OCI-LY7 (cell line): ENCODE data around the gene OCRL. TPM values are rescaled to one million over a fixed set of nuclear protein-coding genes. Genes with fewer than 3 reads are reported as not detected.

Source experiments
- BruUV-seq: library from RNA; stranded (reverse); fragments of 400-500 nt; replicated peaks from 2 replicates; lab custom pipeline; 2021; lab: Mats Ljungman, UMichigan
- CTCF ChIA-PET: fragments of 300-600 bp; sonication (Branson Sonifier 250); formaldehyde crosslinking; loops from one replicate; lab custom pipeline; 2022; ENCODE audit warnings: antibody characterized with exemption; ENCODE audit not compliant: unreplicated experiment; lab: Charles Lee
- POLR2A ChIA-PET: fragments of 300-600 bp; sonication (Branson Sonifier 250); formaldehyde crosslinking; loops from one replicate; lab custom pipeline; 2022; ENCODE audit warnings: antibody characterized with exemption; lab: Charles Lee
- DNase-seq: peaks from one replicate; pipeline ENCODE4 v3.0.0-alpha.2; 2015; ENCODE audit warnings: low spot score
- H2AFZ ChIP-seq: fragments of 200-600 bp; sonication (generic), shearing (Covaris generic); 2 replicates; pipeline ENCODE4 v1.6.1; 2014; ENCODE audit warnings: mild to moderate bottlenecking, antibody characterized with exemption, low read length, moderate library complexity
- H3K27ac ChIP-seq: fragments of 200-600 bp; sonication (generic); 2 replicates; pipeline ENCODE4 v1.5.1; 2014; ENCODE audit warnings: mixed run types, low read depth, mild to moderate bottlenecking, moderate library complexity, low read length, inconsistent platforms; ENCODE audit not compliant: poor library complexity, severe bottlenecking
- H3K36me3 ChIP-seq: fragments of 200-600 bp; sonication (generic); 2 replicates; pipeline ENCODE4 v1.6.1; 2014; ENCODE audit warnings: mild to moderate bottlenecking, antibody characterized with exemption, low read length, moderate library complexity, mixed read lengths; ENCODE audit not compliant: insufficient read depth
- H3K4me1 ChIP-seq: fragments of 200-600 bp; sonication (generic); 2 replicates; pipeline ENCODE4 v1.5.1; 2014; ENCODE audit warnings: mild to moderate bottlenecking, low read length; ENCODE audit not compliant: insufficient read depth, poor library complexity, severe bottlenecking
- H3K4me2 ChIP-seq: fragments of 200-600 bp; sonication (generic); 2 replicates; pipeline ENCODE4 v1.6.1; 2014; ENCODE audit warnings: mild to moderate bottlenecking, low read length
- H3K4me3 ChIP-seq: fragments of 200-600 bp; sonication (generic); 2 replicates; pipeline ENCODE4 v1.5.1; 2014; ENCODE audit warnings: mild to moderate bottlenecking, low read depth, low read length; ENCODE audit not compliant: poor library complexity, severe bottlenecking
- H3K79me2 ChIP-seq: fragments of 200-600 bp; sonication (generic); 2 replicates; pipeline ENCODE4 v1.6.1; 2016; ENCODE audit warnings: low read depth, mild to moderate bottlenecking, low read length, moderate library complexity, mixed read lengths; ENCODE audit not compliant: insufficient read depth
- H3K9me2 ChIP-seq: fragments of 200-600 bp; sonication (generic); 2 replicates; pipeline ENCODE4 v1.6.1; 2016; ENCODE audit warnings: mild to moderate bottlenecking, low read length, mixed read lengths; ENCODE audit not compliant: insufficient read depth
- H3K9me3 ChIP-seq: fragments of 200-600 bp; sonication (generic); 2 replicates; pipeline ENCODE4 v1.6.1; 2014; ENCODE audit warnings: mild to moderate bottlenecking, mixed run types, low read length, mixed read lengths
- H4K20me1 ChIP-seq: fragments of 200-600 bp; sonication (generic); 2 replicates; pipeline ENCODE4 v1.6.1; 2014; ENCODE audit warnings: mild to moderate bottlenecking, antibody characterized with exemption, low read length, moderate library complexity, mixed read lengths; ENCODE audit not compliant: insufficient read depth
- EZH2phosphoT487 ChIP-seq: fragments of 200-600 bp; sonication (generic); IDR thresholded peaks from 2 replicates; pipeline ENCODE4 v1.6.1; 2018; ENCODE audit warnings: low read depth, borderline replicate concordance, mild to moderate bottlenecking, mixed run types, antibody characterized with exemption, low read length, moderate library complexity, mixed read lengths
- intact Hi-C: fragments of 100-400 bp; cut with micrococcal nuclease; formaldehyde crosslinking; loops from one replicate; pipeline ENCODE4 v1.10.0; 2022; ENCODE audit not compliant: unreplicated experiment
- total RNA-seq, 2 experiments: library from RNA; depleted of rRNA in 1 of 2; stranded (reverse); fragments of >200 nt in 1 of 2; shearing (Covaris generic) in 1 of 2; gene quantifications; 2 replicates each; pipeline ENCODE4 v1.2.3, GENCODE V29; 2014 to 2022
- TF ChIP-seq, protein P1 (sequence below): fragments of 200-600 bp; sonication (generic); conservative IDR thresholded peaks from 2 replicates; pipeline ENCODE4 v1.5.1; 2014; ENCODE audit warnings: mild to moderate bottlenecking, antibody characterized with exemption, low read length, moderate library complexity, mixed read lengths

The OCRL gene
- total RNA-seq, 2 experiments from 2014 or later, result 3.1 to 6.7 TPM

DNA sequence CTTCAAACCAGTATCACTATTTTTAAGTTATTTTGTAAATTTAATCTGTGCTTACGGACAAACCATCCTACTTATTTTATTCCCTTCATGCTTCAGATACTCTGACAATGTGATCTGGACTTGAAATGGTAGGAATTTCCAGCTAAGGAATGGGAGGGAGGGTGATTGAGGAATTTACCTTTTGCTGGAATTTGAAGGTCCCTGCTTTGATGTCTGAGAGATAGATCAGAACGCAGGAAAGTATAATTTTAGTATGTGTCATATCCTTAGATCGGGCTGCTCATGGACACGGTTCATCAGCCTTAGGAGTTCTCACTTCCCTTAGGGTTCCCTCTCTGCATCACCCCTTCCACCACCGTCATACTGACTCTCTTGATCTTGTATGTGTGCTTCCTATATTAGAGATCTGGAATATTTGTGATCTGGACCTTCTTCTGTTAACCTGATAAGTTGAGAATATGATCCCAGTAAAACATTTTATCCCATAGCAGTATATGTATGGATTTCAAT is 16.8 kb downstream of the OCRL start:
- Histone ChIP-seq H3K9me3 (no peaks in the 10 kb centered on the region), H2AFZ (no peak overlapping the region), H3K79me2 (no peaks in the 10 kb centered on the region), H3K36me3 (peaks cover 50% of the 10 kb centered on the region), H4K20me1 (no peaks in the 10 kb centered on the region), H3K4me2 (no peak overlapping the region), H3K9me2 (no peaks in the 10 kb centered on the region), H3K27ac (no peak overlapping the region), H3K4me3 (no peak overlapping the region), H3K4me1 (peaks cover 24% of the 10 kb centered on the region)
- peak; percentile 0 for DNase-seq
- CTCF ChIA-PET, result no interaction called here
- no TSS peak for BruUV-seq
- intact Hi-C loops, result no loop called here
- no peak for TF ChIP-seq EZH2phosphoT487
- TF ChIP-seq, protein P1, sequence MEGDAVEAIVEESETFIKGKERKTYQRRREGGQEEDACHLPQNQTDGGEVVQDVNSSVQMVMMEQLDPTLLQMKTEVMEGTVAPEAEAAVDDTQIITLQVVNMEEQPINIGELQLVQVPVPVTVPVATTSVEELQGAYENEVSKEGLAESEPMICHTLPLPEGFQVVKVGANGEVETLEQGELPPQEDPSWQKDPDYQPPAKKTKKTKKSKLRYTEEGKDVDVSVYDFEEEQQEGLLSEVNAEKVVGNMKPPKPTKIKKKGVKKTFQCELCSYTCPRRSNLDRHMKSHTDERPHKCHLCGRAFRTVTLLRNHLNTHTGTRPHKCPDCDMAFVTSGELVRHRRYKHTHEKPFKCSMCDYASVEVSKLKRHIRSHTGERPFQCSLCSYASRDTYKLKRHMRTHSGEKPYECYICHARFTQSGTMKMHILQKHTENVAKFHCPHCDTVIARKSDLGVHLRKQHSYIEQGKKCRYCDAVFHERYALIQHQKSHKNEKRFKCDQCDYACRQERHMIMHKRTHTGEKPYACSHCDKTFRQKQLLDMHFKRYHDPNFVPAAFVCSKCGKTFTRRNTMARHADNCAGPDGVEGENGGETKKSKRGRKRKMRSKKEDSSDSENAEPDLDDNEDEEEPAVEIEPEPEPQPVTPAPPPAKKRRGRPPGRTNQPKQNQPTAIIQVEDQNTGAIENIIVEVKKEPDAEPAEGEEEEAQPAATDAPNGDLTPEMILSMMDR, result no peak
- POLR2A ChIA-PET, result no interaction called here

GRCh38 chrX:129557844-129558480 is 17.9 kb downstream of the OCRL start:
- Histone ChIP-seq H3K4me3 (no peak overlapping the region), H2AFZ (no peak overlapping the region), H3K9me3 (no peaks in the 10 kb centered on the region), H3K4me1 (peaks cover 22% of the 10 kb centered on the region), H3K79me2 (no peaks in the 10 kb centered on the region), H3K27ac (no peak overlapping the region), H4K20me1 (no peaks in the 10 kb centered on the region), H3K9me2 (no peaks in the 10 kb centered on the region), H3K4me2 (no peak overlapping the region), H3K36me3 (peaks cover 55% of the 10 kb centered on the region)
- ChIA-PET CTCF (interaction anchor here (0.7 kb wide), 1 partner anchor 13 kb away, joined by 3 read pairs; no protein-coding TSS in a partner anchor), POLR2A (interaction anchor here (0.5 to 0.6 kb wide), 2 partner anchors 21 to 1106 kb away, joined by 3 read pairs; no protein-coding TSS in a partner anchor)
- TF ChIP-seq, protein P1, result no peak
- no peak for TF ChIP-seq EZH2phosphoT487
- intact Hi-C loops, result no loop called here
- no TSS peak for BruUV-seq
- DNase-seq, result no peak

DNA sequence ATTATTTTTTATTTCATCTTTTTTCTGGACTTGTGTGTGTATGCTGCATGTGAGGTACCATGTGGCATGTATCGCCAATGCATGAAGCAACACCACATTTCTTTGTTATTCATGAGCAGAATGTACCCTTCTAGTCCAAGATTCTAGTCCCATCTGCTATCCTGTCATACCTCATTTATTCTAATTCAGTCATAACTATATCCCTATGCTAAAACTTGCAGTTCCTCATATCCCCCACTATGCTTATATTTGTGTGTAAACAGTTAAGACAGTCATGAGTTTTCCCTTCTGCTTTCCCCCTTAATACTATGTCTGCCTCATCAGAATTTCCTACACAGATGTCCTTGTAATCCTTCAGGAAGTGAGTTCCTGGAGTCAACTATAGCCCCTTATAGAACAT is 19.7 kb downstream of the OCRL start:
- BruUV-seq, result no TSS peak
- Histone ChIP-seq H3K4me1 (peaks cover 6% of the 10 kb centered on the region), H4K20me1 (no peaks in the 10 kb centered on the region), H3K4me2 (no peak overlapping the region), H3K9me3 (no peaks in the 10 kb centered on the region), H3K36me3 (peaks cover 57% of the 10 kb centered on the region), H3K27ac (no peak overlapping the region), H2AFZ (no peak overlapping the region), H3K79me2 (no peaks in the 10 kb centered on the region), H3K4me3 (no peak overlapping the region), H3K9me2 (no peaks in the 10 kb centered on the region)
- intact Hi-C loops, result no loop called here
- DNase-seq, result no peak
- CTCF ChIA-PET, result no interaction called here
- TF ChIP-seq, protein P1, result no peak
- no peak for TF ChIP-seq EZH2phosphoT487
- POLR2A ChIA-PET, result interaction anchor here (0.6 to 1.7 kb wide), 2 partner anchors 12 to 616 kb away, joined by 4 read pairs; no protein-coding TSS in a partner anchor
